ENCODE results near the gene TSSK2.

DNA sequence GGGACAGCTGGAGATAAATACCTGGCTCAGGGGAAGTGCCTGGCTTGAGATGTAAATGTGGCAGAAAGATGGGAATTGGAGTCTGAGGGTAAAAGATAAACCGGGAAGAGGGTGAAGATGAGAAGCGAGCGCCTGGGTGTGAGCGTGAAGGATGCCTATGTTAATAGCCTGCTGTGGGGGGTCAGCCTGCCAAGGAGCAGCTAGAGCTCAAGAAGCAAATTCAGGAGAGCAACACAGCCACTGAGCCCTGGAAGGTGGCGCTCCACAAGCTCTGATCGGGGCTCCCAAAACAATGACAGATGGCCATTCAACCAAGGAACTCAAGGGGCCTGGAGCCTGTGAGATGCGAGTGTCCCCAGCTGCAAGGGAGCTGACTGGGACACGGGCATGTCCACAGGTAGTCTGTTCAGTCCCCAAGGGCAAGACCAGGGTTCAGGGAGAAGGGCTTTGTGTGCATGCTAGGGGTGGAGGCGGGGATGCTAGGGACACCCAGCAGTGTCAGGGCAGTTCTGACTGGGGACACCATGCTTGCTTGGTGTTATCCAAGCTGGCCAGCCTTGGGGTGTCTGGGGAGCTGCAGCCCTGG, 16.2 kb downstream of the TSSK2 start:
- TF ChIP-seq, protein P1, sequence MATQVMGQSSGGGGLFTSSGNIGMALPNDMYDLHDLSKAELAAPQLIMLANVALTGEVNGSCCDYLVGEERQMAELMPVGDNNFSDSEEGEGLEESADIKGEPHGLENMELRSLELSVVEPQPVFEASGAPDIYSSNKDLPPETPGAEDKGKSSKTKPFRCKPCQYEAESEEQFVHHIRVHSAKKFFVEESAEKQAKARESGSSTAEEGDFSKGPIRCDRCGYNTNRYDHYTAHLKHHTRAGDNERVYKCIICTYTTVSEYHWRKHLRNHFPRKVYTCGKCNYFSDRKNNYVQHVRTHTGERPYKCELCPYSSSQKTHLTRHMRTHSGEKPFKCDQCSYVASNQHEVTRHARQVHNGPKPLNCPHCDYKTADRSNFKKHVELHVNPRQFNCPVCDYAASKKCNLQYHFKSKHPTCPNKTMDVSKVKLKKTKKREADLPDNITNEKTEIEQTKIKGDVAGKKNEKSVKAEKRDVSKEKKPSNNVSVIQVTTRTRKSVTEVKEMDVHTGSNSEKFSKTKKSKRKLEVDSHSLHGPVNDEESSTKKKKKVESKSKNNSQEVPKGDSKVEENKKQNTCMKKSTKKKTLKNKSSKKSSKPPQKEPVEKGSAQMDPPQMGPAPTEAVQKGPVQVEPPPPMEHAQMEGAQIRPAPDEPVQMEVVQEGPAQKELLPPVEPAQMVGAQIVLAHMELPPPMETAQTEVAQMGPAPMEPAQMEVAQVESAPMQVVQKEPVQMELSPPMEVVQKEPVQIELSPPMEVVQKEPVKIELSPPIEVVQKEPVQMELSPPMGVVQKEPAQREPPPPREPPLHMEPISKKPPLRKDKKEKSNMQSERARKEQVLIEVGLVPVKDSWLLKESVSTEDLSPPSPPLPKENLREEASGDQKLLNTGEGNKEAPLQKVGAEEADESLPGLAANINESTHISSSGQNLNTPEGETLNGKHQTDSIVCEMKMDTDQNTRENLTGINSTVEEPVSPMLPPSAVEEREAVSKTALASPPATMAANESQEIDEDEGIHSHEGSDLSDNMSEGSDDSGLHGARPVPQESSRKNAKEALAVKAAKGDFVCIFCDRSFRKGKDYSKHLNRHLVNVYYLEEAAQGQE (IDR thresholded peaks at IDR 0.05; ENCODE audit: insufficient read depth in 1 of 2, low read depth in 2 of 2, low read length in 2 of 2) = no peak
- TF ChIP-seq TAF1 (IDR thresholded peaks at IDR 0.05; ENCODE audit: borderline replicate concordance, insufficient read depth, low read length) = no peak
- TF ChIP-seq POLR2AphosphoS5 (IDR thresholded peaks at IDR 0.05; ENCODE audit: low read depth, low read length) = no peak
- no peak for TF ChIP-seq SIN3A (IDR thresholded peaks at IDR 0.05; ENCODE audit: borderline replicate concordance, insufficient read depth, low read length)
